HepG2 (cell line): ENCODE measurements around the gene GRM2. TPM values are rescaled to one million over a fixed set of nuclear protein-coding genes. Genes with fewer than 3 reads are reported as not detected.

ENCODE experiments used
- ATAC-seq: fragments of 200-7000 bp; cut with Tn5 transposase; 3 replicates; pipeline ENCODE4 v1.9.1; 2020; ENCODE audit warnings: mild to moderate bottlenecking, moderate library complexity
- BruUV-seq: library from RNA; stranded (reverse); fragments of 400-500 nt; replicated peaks from 2 replicates; lab custom pipeline; 2021; lab: Mats Ljungman, UMichigan
- CTCF ChIA-PET: fragments of 300-600 bp; formaldehyde crosslinking; extraction: SDS; loops from one replicate; lab custom pipeline; 2021; ENCODE audit warnings: low total read pairs, inconsistent platforms, low intra/inter-chr PET ratio; lab: Yijun Ruan, JAX
- POLR2A ChIA-PET: fragments of 350-600 bp; sonication (Branson Sonifier 250); formaldehyde crosslinking; loops from one replicate; lab custom pipeline; 2020; ENCODE audit warnings: antibody characterized with exemption, inconsistent platforms; lab: Yijun Ruan, JAX
- DNase-seq: peaks from one replicate; pipeline ENCODE4 v3.0.0-alpha.2; 2015; ENCODE audit warnings: low spot score
- FAIRE-seq: peaks from 3 replicates; lab custom pipeline; 2011; peaks lifted over from hg19 to GRCh38; lab: Jason Lieb, UNC
- H2AFZ ChIP-seq: one replicate; pipeline ENCODE4 v1.6.1; 2011; ENCODE audit warnings: low read length, inconsistent platforms
- H3K27ac ChIP-seq: fragments of 300-600 bp; 3 replicates; pipeline ENCODE4 v1.8.0; 2011; ENCODE audit warnings: mixed run types, mild to moderate bottlenecking, mixed read lengths, low read length, inconsistent platforms; ENCODE audit not compliant: insufficient read depth; ENCODE audit errors: extremely low read length
- H3K27me3 ChIP-seq, 2 experiments: fragments of 200-600 bp in 1 of 2; 2 replicates in 1 of 2; 3 replicates in 1 of 2; pipeline versions ENCODE4 v1.6.0 to v1.8.0; 2011; ENCODE audit warnings: low read length in 2 of 2, mild to moderate bottlenecking in 2 of 2, moderate library complexity in 2 of 2, inconsistent platforms in 1 of 2; ENCODE audit not compliant: insufficient read depth in 2 of 2, control insufficient read depth in 1 of 2
- H3K36me3 ChIP-seq, 2 experiments: fragments of 200-600 bp in 1 of 2; replicated peaks in 1 of 2; 2 replicates in 1 of 2; 3 replicates in 1 of 2; pipeline versions ENCODE4 v1.5.1 to v1.8.0; 2011; ENCODE audit warnings: low read length in 2 of 2, inconsistent platforms in 1 of 2; ENCODE audit not compliant: insufficient read depth in 2 of 2, control insufficient read depth in 1 of 2
- H3K4me1 ChIP-seq: 2 replicates; pipeline ENCODE4 v1.5.1; 2012; ENCODE audit warnings: low read length, inconsistent platforms; ENCODE audit not compliant: insufficient read depth
- H3K4me2 ChIP-seq: 2 replicates; pipeline ENCODE4 v1.6.0; 2011; ENCODE audit warnings: low read depth, low read length, inconsistent platforms
- H3K4me3 ChIP-seq, 3 experiments: fragments of 200-600 bp in 1 of 3; sonication (generic), shearing (Covaris generic) in 1 of 3; replicated peaks in 1 of 3; 2 replicates each; pipeline ENCODE4 v1.5.1; 2011 to 2016; ENCODE audit warnings: low read length in 3 of 3, inconsistent platforms in 2 of 3, low read depth in 2 of 3, mild to moderate bottlenecking in 2 of 3, control low read depth in 1 of 3, mixed read lengths in 1 of 3; ENCODE audit not compliant: insufficient read depth in 1 of 3
- H3K79me2 ChIP-seq: one replicate; pipeline ENCODE4 v1.6.1; 2011; ENCODE audit warnings: low read length, inconsistent platforms; ENCODE audit not compliant: insufficient read depth
- H3K9ac ChIP-seq: 2 replicates; pipeline ENCODE4 v1.6.0; 2011; ENCODE audit warnings: mild to moderate bottlenecking, low read depth, low read length, inconsistent platforms; ENCODE audit not compliant: insufficient read depth
- H3K9me3 ChIP-seq: 2 replicates; pipeline ENCODE4 v1.5.1; 2012; ENCODE audit warnings: mild to moderate bottlenecking, low read length
- H4K20me1 ChIP-seq: 2 replicates; pipeline ENCODE4 v1.6.0; 2011; ENCODE audit warnings: inconsistent platforms, mild to moderate bottlenecking, low read length, moderate library complexity; ENCODE audit not compliant: insufficient read depth
- MED8 ChIP-seq: sonication (generic); formaldehyde crosslinking; IDR thresholded peaks from 2 replicates; pipeline ENCODE4 v1.8.1; 2023; ENCODE audit warnings: mild to moderate bottlenecking, missing genetic modification reagents; ENCODE audit not compliant: insufficient replicate concordance
- REXO4 ChIP-seq: sonication (generic); formaldehyde crosslinking; IDR thresholded peaks from 2 replicates; pipeline ENCODE4 v1.8.0; 2022; ENCODE audit warnings: missing genetic modification reagents, mild to moderate bottlenecking, borderline replicate concordance
- SP4 ChIP-seq: sonication (generic); formaldehyde crosslinking; IDR thresholded peaks from 2 replicates; pipeline ENCODE4 v1.8.1; 2023; ENCODE audit warnings: mild to moderate bottlenecking, missing genetic modification reagents
- TAF1 ChIP-seq: sonication (generic); formaldehyde crosslinking; IDR thresholded peaks from 2 replicates; pipeline ENCODE4 v1.4.0; 2020; ENCODE audit warnings: missing genetic modification reagents
- YEATS4 ChIP-seq: sonication (generic); formaldehyde crosslinking; IDR thresholded peaks from 2 replicates; pipeline ENCODE4 v1.4.0; 2020; ENCODE audit warnings: missing genetic modification reagents, borderline replicate concordance
- ZFP82 ChIP-seq: sonication (generic); formaldehyde crosslinking; IDR thresholded peaks from 2 replicates; pipeline ENCODE4 v1.5.1; 2020; ENCODE audit warnings: mild to moderate bottlenecking, missing genetic modification reagents, borderline replicate concordance
- ZFP90 ChIP-seq: sonication (generic); formaldehyde crosslinking; IDR thresholded peaks from 2 replicates; pipeline ENCODE4 v1.8.0; 2022; ENCODE audit warnings: missing genetic modification reagents, mild to moderate bottlenecking, inconsistent platforms, borderline replicate concordance
- ZNF260 ChIP-seq: sonication (generic); formaldehyde crosslinking; IDR thresholded peaks from 2 replicates; pipeline ENCODE4 v1.4.0; 2020; ENCODE audit warnings: missing genetic modification reagents, low read depth, mild to moderate bottlenecking, borderline replicate concordance
- ZNF775 ChIP-seq: sonication (generic); formaldehyde crosslinking; IDR thresholded peaks from 2 replicates; pipeline ENCODE4 v1.4.0; 2020; ENCODE audit warnings: missing genetic modification reagents, mild to moderate bottlenecking, moderate library complexity, borderline replicate concordance
- WGBS: methylation state at CpG from one replicate; pipeline ENCODE4 v1.1.6; 2017; ENCODE audit warnings: low lambda C conversion rate; 5-methylcytosine and 5-hydroxymethylcytosine counted together
- in situ Hi-C: cut with HindIII; loops from 2 replicates; pipeline ENCODE4 v1.10.0; 2017; ENCODE audit warnings: low pct_unique_long_range_greater_than_20kb; ENCODE audit not compliant: extremely low pct_ligation_motif_present
- intact Hi-C: fragments of 100-400 bp; cut with micrococcal nuclease; formaldehyde crosslinking; loops from one replicate; pipeline ENCODE4 v1.10.0; 2022; ENCODE audit not compliant: unreplicated experiment
- polyA plus RNA-seq, 8 experiments: library from polyadenylated mRNA; depleted of rRNA in 3 of 8; stranded (reverse) in 7 of 8; unstranded in 1 of 8; fragments of >200 nt; fragmentation: Illumina TruSeq in 4 of 8; extraction: Trizol in 4 of 8; gene quantifications; 2 replicates each; pipeline versions ENCODE4 v1.2.1 to v1.2.3, GENCODE V29; 2011 to 2016; ENCODE audit warnings: low read depth in 4 of 8, missing spikeins in 1 of 8, mixed read lengths in 1 of 8; ENCODE audit not compliant: insufficient read depth in 1 of 8
- total RNA-seq, 5 experiments: library from RNA; depleted of rRNA; stranded (reverse); fragments of >200 nt; fragmentation: Illumina TruSeq; extraction: Trizol; gene quantifications; 2 replicates each; pipeline ENCODE4 v1.2.3, GENCODE V29; 2016; ENCODE audit warnings: low read depth in 1 of 5
- TF ChIP-seq, protein P1 (sequence below): sonication (generic); formaldehyde crosslinking; IDR thresholded peaks from 2 replicates; pipeline ENCODE4 v1.8.0; 2022; ENCODE audit warnings: missing genetic modification reagents, low read depth, mild to moderate bottlenecking, borderline replicate concordance
- TF ChIP-seq, protein P2 (sequence below): IDR thresholded peaks from 2 replicates; pipeline ENCODE4 v1.6.1; 2016; ENCODE audit warnings: mild to moderate bottlenecking, missing biosample characterization, missing genetic modification reagents
- TF ChIP-seq, protein P3 (sequence below): sonication (generic); formaldehyde crosslinking; IDR thresholded peaks from 2 replicates; pipeline ENCODE4 v1.5.0; 2020; ENCODE audit warnings: mild to moderate bottlenecking, missing genetic modification reagents

The GRM2 gene
- total and polyA plus RNA-seq, 2 of the 13 experiments (the other 11 are each of a cell fraction or from before 2014, with no cell fraction given), result 0.04 to 0.07 TPM

DNA sequence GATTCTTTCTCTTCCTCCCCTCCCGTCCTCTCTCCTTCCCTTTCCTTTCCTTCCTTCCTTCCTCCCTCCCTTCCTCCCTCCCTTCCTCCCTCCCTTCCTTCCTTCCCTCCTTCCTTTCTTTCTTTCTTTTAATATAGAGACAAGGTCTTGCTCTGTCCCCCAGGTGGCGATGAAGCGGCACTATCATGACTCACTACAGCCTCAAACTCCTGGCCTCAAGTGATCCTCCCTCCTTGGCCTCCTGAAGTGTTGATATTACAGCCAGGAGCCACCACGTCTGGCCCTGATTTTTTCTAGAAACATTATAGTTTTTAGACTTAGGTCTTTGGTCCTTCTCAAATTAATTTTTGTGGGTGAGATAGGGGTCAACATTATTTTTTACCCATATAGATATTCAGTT, 15.5 kb downstream of the GRM2 start:
- 18% methylated on average over 4 of the region's 4 CpGs for WGBS
- ATAC-seq, result no peak
- no TSS peak for BruUV-seq
- Histone ChIP-seq H3K36me3 (no peaks in the 10 kb centered on the region), H4K20me1 (no peaks in the 10 kb centered on the region), H2AFZ (no peak overlapping the region), H3K9me3 (no peaks in the 10 kb centered on the region), H3K27ac (no peak overlapping the region), H3K79me2 (no peaks in the 10 kb centered on the region), H3K27me3 (no peaks in the 10 kb centered on the region; a peak in 1 of 5 replicates), H3K9ac (no peak overlapping the region), H3K4me3 (no peak overlapping the region), H3K4me1 (peaks cover 12% of the 10 kb centered on the region), H3K4me2 (no peak overlapping the region)
- POLR2A ChIA-PET, result no interaction called here
- in situ Hi-C loops (no loop called here), intact Hi-C loops (no loop called here)
- CTCF ChIA-PET, result no interaction called here
- no peak for DNase-seq
- TF ChIP-seq, protein P1, sequence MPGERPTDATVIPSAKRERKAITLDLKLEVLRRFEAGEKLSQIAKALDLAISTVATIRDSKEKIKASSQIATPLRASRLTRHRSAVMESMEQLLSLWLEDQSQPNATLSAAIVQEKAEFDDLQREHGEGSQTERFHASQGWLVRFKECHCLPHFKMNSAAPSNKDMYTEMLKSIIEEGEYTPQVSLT (CRISPR knock-in tag), result no peak
- TF ChIP-seq, protein P2, sequence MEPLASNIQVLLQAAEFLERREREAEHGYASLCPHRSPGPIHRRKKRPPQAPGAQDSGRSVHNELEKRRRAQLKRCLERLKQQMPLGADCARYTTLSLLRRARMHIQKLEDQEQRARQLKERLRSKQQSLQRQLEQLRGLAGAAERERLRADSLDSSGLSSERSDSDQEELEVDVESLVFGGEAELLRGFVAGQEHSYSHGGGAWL, result no peak
- TF ChIP-seq, protein P3, sequence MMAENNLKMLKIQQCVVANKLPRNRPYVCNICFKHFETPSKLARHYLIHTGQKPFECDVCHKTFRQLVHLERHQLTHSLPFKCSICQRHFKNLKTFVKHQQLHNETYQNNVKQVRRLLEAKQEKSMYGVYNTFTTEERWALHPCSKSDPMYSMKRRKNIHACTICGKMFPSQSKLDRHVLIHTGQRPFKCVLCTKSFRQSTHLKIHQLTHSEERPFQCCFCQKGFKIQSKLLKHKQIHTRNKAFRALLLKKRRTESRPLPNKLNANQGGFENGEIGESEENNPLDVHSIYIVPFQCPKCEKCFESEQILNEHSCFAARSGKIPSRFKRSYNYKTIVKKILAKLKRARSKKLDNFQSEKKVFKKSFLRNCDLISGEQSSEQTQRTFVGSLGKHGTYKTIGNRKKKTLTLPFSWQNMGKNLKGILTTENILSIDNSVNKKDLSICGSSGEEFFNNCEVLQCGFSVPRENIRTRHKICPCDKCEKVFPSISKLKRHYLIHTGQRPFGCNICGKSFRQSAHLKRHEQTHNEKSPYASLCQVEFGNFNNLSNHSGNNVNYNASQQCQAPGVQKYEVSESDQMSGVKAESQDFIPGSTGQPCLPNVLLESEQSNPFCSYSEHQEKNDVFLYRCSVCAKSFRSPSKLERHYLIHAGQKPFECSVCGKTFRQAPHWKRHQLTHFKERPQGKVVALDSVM (CRISPR knock-in tag), result peak; percentile 91
- no peak for FAIRE-seq

DNA sequence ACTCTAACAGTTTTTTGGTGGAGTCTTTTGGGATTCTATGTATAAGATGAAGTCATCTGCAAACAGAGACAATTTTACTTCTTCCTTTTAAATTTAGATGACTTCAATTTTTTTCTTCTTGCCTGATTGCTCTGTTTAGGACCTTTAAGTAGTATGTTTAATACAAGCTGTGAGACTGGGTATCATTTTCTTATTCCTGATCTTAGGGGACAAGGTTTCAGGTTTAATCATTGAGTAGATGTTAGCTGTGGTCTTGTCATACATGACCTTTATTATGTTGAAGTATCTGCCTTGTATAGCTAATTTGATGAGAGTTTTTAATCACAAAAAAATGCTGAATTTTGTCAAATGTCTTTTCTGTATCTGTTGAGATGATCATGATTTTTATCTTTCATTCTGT, 20.6 kb downstream of the GRM2 start:
- H3K79me2 ChIP-seq, result no peaks in the 10 kb centered on the region
- POLR2A ChIA-PET, result no interaction called here
- CTCF ChIA-PET, result no interaction called here
- intact Hi-C loops, result no loop called here
- no peaks in the 10 kb centered on the region for H3K9me3 ChIP-seq
- H3K4me3 ChIP-seq, result no peak overlapping the region
- no peak overlapping the region for H3K27ac ChIP-seq
- TF ChIP-seq TAF1 (CRISPR knock-in tag) (no peak), SP4 (CRISPR knock-in tag) (no peak), ZFP90 (CRISPR knock-in tag) (no peak), ZFP82 (no peak), ZNF775 (CRISPR knock-in tag) (no peak), REXO4 (CRISPR knock-in tag) (no peak), ZNF260 (CRISPR knock-in tag) (no peak), YEATS4 (CRISPR knock-in tag) (no peak), MED8 (no peak)
- TF ChIP-seq, all 625 proteins: peak for 0
- Histone ChIP-seq H3K9ac (no peak overlapping the region), H3K4me2 (no peak overlapping the region), H3K36me3 (no peaks in the 10 kb centered on the region), H4K20me1 (no peaks in the 10 kb centered on the region), H2AFZ (no peak overlapping the region), H3K4me1 (no peaks in the 10 kb centered on the region), H3K27me3 (peaks cover 0 to 2% of the 10 kb centered on the region in 2 experiments; a peak in 2 of 5 replicates)
- FAIRE-seq, result no peak
- no peak for ATAC-seq
- no TSS peak for BruUV-seq
- in situ Hi-C loops, result no loop called here
- no peak for DNase-seq
